Measurements from ENCODE around the gene TACSTD2. TPM values are rescaled to one million over a fixed set of nuclear protein-coding genes. Genes with fewer than 3 reads are reported as not detected.

The TACSTD2 gene
- total RNA-seq, 1 donor from 2014 or later: 169 TPM

DNA sequence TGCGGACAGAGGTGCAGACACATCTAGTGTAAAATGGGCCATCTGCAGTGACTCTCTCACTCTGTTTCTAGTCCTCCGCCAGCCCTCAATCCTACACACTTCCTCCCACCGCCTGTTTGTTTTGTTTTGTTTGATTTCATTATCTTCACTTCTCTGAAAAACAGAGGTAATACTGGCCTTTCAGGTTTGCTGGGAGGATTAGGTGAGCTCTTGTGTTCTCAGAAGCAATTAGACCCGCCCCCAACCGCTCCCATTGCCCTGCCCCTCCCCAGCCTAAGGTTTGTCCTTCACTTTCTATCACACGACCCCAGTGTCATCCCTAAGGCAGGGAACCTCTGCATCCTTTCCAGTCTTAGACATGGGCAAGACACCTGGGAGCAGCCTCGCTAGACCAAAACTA, 43.2 kb upstream of the TACSTD2 start:
- TF ChIP-seq, protein P1, sequence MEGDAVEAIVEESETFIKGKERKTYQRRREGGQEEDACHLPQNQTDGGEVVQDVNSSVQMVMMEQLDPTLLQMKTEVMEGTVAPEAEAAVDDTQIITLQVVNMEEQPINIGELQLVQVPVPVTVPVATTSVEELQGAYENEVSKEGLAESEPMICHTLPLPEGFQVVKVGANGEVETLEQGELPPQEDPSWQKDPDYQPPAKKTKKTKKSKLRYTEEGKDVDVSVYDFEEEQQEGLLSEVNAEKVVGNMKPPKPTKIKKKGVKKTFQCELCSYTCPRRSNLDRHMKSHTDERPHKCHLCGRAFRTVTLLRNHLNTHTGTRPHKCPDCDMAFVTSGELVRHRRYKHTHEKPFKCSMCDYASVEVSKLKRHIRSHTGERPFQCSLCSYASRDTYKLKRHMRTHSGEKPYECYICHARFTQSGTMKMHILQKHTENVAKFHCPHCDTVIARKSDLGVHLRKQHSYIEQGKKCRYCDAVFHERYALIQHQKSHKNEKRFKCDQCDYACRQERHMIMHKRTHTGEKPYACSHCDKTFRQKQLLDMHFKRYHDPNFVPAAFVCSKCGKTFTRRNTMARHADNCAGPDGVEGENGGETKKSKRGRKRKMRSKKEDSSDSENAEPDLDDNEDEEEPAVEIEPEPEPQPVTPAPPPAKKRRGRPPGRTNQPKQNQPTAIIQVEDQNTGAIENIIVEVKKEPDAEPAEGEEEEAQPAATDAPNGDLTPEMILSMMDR (IDR thresholded peaks at IDR 0.05; ENCODE audit: insufficient read depth, low read length, poor library complexity, severe bottlenecking): no peak
- DNase-seq (ENCODE audit: low read depth): no peak
- Histone ChIP-seq H3K36me3 (ENCODE audit: control insufficient read depth, insufficient read depth, low read length) (no peaks in the 10 kb centered on the region), H3K4me3 (ENCODE audit: low read depth, low read length) (no peak overlapping the region), H3K27me3 (ENCODE audit: control insufficient read depth, insufficient read depth, low read length) (no peaks in the 10 kb centered on the region)

DNA sequence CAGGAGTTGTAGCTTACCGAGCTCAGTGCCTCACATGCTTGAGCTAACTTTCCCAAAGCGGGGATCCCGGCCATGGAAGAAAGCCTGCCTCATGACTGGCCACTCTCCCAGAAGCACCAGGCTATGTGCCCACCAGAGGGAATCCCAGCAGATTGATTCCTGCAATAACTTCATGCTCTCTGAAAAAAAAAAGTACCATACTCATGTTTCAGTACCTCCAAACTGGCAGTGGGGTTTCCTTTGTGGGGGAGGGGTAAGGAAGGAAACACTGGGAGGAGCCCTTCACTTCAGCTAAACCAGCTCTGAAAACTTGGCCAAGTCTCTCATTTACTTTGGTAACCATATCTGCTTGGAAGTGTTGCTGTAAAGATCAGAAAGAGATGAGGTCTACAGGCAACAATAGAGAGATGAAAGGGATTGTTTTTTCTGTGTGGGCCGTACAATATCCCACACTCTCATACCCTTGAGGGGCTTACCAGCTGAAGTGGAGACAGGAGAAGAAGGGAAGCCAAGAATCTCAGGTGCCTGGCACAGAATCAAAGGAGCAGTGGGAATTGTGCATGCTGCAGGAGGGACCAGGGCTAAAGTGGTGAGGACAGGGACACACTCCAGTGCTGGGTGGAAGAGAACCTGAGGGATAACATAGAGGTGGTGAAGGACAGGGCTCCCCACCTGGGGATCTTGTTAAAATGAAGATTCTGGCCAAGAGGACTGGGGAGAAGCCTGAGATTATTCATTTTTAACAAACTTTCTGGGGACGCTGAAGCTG, 42.4 kb upstream of the TACSTD2 start:
- H3K27me3 ChIP-seq (ENCODE audit: control insufficient read depth, insufficient read depth, low read length): no peaks in the 10 kb centered on the region
- DNase-seq (ENCODE audit: low read depth): no peak
- TF ChIP-seq, protein P1 (IDR thresholded peaks at IDR 0.05; ENCODE audit: insufficient read depth, low read length, poor library complexity, severe bottlenecking): no peak
- no peaks in the 10 kb centered on the region for H3K36me3 ChIP-seq (ENCODE audit: control insufficient read depth, insufficient read depth, low read length)
- no peak overlapping the region for H3K4me3 ChIP-seq (ENCODE audit: low read depth, low read length)

DNA sequence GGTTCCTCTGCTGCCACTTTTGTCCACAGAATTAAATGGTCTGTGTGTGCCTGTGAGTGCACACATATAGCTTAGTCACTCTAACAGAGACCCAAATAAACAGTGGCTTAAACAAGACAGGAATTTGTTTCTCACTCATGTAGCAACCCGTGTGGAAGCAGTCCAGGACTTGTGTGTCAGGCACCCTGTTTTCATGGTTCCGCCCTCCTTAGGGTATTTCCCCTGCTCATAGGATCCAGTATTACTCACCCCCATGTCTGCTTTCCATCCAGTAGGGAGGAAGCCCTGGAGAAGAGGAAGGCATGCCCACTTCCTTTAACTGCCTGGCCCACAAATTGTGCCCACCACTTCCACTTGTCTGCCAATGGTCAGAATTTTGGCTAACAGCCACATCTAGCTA, 41.3 kb upstream of the TACSTD2 start:
- DNase-seq (ENCODE audit: low read depth): peak; percentile 97
- Histone ChIP-seq H3K36me3 (ENCODE audit: control insufficient read depth, insufficient read depth, low read length) (no peaks in the 10 kb centered on the region), H3K27me3 (ENCODE audit: control insufficient read depth, insufficient read depth, low read length) (no peaks in the 10 kb centered on the region), H3K4me3 (ENCODE audit: low read depth, low read length) (no peak overlapping the region)
- TF ChIP-seq, protein P1 (IDR thresholded peaks at IDR 0.05; ENCODE audit: insufficient read depth, low read length, poor library complexity, severe bottlenecking): no peak

DNA sequence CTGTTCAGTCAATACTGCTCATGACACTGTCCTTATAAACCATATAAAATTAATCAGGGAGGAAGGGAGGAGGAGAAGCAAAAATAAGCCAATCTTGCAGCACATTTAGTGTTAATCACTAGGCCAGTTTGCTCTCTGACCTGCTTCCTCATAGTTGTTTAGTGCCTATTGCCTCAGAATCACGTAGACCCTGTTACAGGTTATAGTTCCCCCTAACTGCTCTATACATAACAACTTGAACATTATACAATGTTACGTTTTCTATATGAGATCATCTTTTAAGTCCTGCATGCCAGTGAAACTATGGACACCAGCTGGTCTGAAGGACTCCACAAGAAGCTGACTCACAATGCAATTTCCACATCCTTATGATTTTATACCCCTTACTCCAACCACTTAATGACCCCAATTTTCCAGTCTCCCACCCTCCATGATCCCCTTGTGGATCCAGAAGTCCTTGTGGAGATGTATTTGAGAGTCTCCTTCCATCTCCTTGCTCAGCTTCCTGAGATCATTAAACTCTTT, 34.9 kb upstream of the TACSTD2 start:
- H3K4me3 ChIP-seq (ENCODE audit: low read depth, low read length): no peak overlapping the region
- H3K27me3 ChIP-seq (ENCODE audit: control insufficient read depth, insufficient read depth, low read length): no peaks in the 10 kb centered on the region
- TF ChIP-seq, protein P1 (IDR thresholded peaks at IDR 0.05; ENCODE audit: insufficient read depth, low read length, poor library complexity, severe bottlenecking): no peak
- H3K36me3 ChIP-seq (ENCODE audit: control insufficient read depth, insufficient read depth, low read length): no peaks in the 10 kb centered on the region
- no peak for DNase-seq (ENCODE audit: low read depth)

DNA sequence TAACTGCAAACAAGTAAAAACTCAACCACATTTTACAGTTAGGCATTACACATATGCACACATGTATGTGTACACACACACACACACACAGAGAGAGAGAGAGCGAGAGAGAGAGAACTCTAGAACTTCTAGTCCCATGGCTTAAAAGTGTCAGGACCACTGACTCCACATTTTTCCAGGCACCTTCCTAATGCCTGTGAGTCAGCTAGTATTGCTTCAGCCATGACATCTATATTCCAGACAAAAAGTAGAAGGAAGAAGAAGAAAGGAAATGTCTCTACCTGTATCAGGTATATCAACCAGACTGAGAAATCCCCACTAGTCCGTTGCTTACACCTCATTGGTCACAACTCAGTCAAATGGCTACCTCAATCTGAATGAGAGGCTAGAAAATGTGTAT, 31.9 kb upstream of the TACSTD2 start:
- Histone ChIP-seq H3K36me3 (ENCODE audit: control insufficient read depth, insufficient read depth, low read length) (no peaks in the 10 kb centered on the region), H3K27me3 (ENCODE audit: control insufficient read depth, insufficient read depth, low read length) (no peaks in the 10 kb centered on the region), H3K4me3 (ENCODE audit: low read depth, low read length) (no peak overlapping the region)
- TF ChIP-seq, protein P1 (IDR thresholded peaks at IDR 0.05; ENCODE audit: insufficient read depth, low read length, poor library complexity, severe bottlenecking): no peak
- DNase-seq (ENCODE audit: low read depth): no peak

DNA sequence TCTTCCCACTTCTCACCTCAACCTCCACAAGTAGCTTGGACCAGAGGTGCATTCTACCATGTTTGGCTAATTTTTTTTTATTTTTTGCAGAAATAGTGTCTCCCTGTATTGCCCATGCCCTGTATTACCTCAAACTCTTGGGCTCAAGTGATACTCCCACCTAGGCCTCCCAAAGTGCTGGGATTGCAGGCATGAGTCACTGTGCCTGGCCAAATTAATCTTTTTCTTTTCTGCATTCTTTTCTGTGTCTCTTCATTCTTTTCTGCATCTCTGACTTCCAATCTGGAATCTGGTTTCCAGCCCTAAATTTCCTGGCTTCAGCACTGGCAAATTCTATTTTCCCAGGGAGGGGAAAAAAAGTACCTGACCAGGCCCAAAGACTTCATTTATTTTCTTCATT, 31.2 kb upstream of the TACSTD2 start:
- TF ChIP-seq, protein P1 (IDR thresholded peaks at IDR 0.05; ENCODE audit: insufficient read depth, low read length, poor library complexity, severe bottlenecking): no peak
- DNase-seq (ENCODE audit: low read depth): no peak
- Histone ChIP-seq H3K36me3 (ENCODE audit: control insufficient read depth, insufficient read depth, low read length) (no peaks in the 10 kb centered on the region), H3K27me3 (ENCODE audit: control insufficient read depth, insufficient read depth, low read length) (no peaks in the 10 kb centered on the region), H3K4me3 (ENCODE audit: low read depth, low read length) (no peak overlapping the region)
